HG03520 (cell line): ENCODE data around the gene THSD4.
"Not testable (repeated sequence)": the region's sequence is repeated elsewhere in the genome, so short reads cannot be mapped to it uniquely, and the experiment has no call there.

Source experiments
- ATAC-seq: cut with Tn5 transposase; IDR thresholded peaks from one replicate; pipeline ENCODE4 v1.9.1; 2021; ENCODE audit warnings: mild to moderate bottlenecking, moderate library complexity; ENCODE audit not compliant: unreplicated experiment

The THSD4 gene

DNA sequence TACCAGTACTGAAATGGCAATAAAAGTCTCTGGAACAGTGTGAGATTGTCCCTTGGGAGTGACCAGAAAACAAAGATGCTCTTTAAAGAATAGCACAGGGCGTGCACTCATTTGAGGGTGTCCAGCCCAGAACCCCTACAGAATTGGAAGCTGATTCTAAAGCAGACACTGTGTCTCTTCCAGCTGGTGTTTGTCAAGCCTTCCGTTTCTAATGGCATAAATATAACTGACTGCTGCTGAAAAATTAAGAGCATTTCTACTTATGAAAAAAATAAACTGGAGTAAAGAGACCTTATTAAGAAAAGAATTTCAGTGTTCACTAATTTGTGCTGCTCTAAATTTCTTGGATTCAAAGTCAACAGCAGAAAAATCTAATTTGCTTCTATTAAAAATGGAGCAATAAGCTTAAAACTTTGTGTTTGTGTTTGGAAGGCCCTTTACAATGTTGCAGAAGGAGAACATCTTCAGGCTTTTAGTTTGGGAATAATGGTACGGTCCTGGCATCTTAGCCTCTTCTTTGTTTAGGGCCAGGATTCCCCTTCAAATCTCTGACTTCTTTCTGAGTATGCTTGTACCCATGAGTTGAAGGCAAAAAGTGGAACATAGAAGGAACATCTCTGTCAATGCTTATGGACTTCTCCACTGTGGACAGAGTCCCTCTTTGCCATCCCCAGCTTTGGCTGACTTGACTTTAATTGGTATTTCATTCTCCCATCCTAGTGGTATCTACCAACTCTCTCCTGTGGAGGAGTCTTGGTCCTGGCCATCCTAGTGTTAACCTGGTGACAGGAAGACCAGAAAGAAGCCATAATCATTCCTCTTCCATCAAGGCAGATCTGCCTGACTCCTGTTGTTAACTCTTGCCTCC, 65.9 kb downstream of the THSD4 start:
- ATAC-seq: no peak

DNA sequence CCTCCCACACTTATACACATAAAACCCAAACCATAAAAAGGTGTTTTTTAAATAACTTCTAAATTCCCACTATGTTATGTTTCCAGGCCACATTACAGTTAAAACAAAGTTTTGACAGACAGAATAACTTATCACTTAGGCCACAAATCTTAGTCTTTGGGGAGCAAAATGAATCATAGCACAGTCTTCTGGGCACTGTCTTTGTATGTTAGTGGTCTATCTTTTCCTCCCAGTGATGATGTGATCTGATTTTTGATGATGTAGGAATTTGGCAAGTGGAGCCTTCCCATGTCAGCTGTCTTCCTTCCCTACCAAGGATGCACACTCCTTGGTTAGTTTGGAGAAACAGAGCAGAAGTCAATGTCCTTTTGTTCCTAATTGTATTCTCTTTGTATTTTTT, 67.3 kb downstream of the THSD4 start:
- ATAC-seq: no peak

- ATAC-seq: no peak
These were observed 67.8 kb downstream of the THSD4 start for GRCh38 chr15:71183063-71183462.

- no peak for ATAC-seq
These were observed 70.4 kb downstream of the THSD4 start for GRCh38 chr15:71185706-71186105.

GRCh38 chr15:71186267-71186666, 71.0 kb downstream of the THSD4 start:
- no peak for ATAC-seq

- no peak for ATAC-seq
These were observed 71.8 kb downstream of the THSD4 start for GRCh38 chr15:71187078-71187477.

GRCh38 chr15:71187526-71187925, 72.3 kb downstream of the THSD4 start:
- ATAC-seq: no peak

GRCh38 chr15:71189718-71190117, 74.4 kb downstream of the THSD4 start:
- ATAC-seq: no peak

DNA sequence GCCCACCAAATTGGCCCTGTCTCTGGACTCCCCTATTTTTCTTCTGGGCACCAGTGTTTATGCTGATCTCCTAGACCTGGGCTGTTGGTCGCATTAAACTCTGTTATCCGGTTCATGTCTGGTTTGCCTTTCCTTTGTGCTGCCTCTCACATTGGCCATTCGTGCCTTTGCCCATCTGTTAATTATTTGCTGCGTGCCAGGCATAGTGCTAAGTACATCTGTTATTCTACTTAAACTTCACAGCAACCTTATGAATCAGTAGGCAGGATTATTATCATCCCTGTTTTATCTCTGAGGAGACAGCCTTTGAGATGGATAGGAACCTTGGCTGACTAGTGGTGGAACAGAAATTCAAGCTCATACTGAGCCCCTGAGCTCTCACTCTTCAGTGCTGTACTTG, 76.0 kb downstream of the THSD4 start:
- no peak for ATAC-seq

DNA sequence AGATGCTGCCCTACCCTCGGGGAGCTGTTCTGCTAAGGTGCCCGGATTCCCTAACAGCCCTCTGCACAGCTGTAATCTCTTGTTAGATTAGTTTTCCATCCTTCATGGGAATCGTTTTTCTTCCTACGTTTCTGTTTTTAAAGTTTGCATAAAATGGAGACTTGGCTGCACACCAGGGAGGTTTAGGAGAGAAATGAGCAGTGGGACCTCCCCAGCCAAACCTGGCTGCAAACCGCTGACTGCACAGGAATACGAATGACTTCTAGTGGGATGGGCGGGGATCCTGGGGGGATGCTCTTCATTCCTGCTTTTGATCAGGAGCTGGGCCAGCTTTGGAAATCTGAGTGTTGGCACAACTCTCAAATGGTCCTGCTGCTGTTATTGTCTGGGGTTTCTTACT, 77.5 kb downstream of the THSD4 start:
- ATAC-seq: no peak

DNA sequence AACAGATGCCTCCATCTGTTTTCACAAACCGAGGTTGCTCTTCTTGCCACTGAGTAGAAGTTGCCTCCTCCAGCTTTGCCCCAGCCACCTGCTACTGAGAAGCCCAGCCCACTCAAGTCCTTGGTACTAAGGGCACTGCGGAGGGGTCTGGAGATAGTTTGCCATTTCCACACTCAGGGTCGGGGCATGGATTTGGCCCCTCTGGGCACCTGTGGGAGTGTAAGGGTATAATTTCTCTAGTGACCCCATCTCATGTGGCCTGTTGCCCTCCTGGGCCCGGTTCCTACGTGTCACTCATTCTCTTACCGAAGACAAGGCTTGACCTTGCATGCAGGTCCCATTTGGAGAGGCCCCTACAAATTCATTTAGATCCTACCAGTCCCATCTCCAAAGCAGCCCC, 79.0 kb downstream of the THSD4 start:
- no peak for ATAC-seq

DNA sequence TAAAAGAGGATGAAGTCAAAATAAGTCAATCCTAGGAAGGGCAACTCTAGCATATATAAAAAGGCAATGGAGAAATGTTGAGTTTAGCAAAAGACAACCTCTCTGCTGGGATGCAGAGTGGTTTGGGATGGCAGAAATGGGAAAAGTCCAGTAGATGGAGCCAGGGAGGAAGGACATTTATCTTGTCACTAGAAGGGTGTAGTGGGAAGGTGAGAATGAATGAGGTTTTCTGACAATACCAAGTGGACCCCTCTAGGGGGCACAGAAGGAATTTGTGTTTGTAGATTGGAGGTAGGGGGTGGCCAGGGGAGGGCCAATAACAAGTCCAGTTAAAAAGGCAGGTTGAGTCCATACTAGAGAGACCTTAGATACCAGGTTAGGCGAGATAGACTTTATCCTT, 80.0 kb downstream of the THSD4 start:
- ATAC-seq: no peak

DNA sequence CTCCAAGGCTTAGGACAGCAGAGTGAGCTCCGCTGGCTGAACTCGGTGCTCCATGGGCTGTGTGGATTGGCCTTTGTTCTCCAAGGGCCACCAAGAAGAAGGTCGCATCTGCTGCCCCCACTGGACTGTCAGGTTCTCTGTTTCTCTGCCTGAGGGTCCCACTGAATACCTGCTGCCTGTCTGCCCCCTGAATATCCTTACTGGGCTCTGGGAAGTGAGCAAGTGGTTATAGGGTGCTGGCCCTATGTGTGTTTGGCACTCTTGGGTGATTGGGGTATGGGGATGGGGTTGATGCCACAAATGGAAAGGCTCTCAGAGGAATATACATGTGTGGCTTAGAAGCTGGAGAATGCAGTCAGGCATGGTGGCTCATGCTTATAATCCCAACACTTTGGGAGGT, 82.3 kb downstream of the THSD4 start:
- no peak for ATAC-seq

DNA sequence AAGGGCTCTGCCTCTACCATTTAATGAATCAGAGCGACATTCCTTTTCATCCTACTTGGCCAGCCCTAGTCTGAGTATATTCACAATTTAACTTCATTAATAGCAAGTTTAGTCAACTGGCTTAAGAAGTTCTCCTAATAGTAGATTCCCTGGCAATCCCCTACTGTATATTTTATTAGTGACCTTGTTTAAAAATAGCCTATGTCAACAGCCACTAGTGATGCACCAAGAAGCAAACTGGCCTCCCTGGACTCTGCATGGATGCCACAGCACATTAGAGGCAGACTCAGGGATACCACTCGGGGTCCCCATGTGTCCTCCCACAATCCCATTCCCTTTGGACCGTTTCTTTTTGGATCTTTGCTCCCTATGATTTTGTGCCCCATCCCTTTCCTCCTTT, 83.6 kb downstream of the THSD4 start:
- no peak for ATAC-seq

DNA sequence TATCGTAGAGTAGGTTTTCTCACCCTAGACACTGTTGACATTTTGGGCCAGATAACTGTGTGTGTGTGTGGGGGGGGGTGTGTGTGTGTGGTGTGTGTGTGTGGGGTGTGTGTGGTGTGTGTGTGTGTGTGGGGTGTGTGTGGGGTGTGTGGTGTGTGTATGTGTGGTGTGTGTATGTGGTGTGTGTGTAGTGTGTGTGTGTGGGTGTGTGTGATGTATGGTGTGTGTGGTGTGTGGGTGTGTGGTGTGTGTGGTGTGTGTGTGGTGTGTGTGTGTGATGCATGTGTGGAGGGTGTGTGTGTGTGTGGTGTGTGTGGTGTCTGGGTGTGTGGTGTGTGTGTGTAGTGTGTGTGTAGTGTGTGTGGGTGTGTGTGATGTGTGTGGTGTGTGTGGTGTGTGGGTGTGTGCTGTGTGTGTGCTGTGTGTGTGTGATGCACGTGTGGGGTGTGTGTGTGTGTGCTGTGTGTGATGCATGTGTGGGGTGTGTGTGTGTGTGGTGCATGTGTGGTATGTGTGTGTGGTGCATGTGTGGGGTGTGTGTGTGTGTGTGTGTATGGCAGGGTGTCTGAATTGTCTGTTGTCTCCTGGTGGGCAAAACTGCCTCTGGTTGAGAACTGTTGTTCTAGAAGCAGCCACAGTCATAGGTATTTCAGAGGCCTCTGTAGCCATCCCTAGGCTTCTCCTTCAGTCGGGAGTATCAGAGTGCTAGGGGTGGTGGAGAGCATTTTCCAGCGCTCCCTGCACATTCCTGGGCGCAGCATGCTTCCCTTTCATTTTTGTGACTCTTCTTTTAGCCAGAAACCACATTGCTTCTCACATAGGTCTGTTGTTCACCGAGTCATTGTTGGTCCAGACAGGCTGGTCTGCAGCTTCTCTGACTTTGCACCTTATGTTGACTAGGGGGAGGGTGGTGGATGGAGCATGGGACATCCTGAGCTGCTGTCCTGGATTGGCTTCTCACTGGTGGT, 84.4 kb downstream of the THSD4 start:
- ATAC-seq: no peak

- no peak for ATAC-seq
These were observed 86.2 kb downstream of the THSD4 start for GRCh38 chr15:71201477-71201876.

DNA sequence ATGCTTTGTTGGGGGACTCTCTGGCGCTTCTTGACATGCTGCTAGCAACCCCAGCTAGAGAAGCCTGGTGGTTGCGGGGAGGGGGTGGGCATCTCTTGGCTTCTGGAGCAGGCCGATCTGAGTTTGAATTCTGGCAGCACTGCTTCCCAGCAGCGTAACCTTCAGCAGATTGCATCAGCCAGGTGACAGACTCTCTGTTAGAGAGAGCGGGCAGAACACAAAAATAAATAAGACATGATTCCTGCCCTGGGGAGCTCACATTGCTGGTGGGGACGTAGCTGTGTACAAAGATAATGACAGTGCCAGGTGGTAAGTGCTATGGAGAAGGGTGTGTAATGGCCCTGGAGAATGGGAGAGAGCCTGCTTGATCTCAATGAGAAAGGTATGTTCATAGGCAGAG, 87.4 kb downstream of the THSD4 start:
- ATAC-seq: no peak

GRCh38 chr15:71203586-71204474, 88.6 kb downstream of the THSD4 start:
- no peak for ATAC-seq

- no peak for ATAC-seq
These were observed 91.9 kb downstream of the THSD4 start for GRCh38 chr15:71207141-71207540.

DNA sequence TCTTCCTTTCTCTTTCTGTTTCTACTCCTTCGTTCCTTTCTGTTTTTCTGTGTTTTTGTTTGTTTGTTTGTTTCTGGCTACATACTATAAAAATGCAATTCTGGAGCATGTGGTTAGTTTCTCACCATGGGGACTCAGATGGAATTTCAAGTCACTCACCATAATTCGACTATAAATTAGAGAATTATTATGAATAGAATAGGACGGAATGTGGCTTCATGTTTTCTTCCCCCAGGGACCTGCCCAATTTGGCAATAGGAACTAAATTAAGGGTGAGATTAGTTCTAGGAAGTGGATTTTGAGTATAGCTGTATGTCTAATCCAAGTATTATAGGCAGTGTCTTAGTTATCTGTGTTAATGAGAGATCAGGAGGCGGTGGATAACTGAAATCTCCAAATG, 96.9 kb downstream of the THSD4 start:
- no peak for ATAC-seq

- ATAC-seq: not testable (repeated sequence)
These were observed 98.7 kb downstream of the THSD4 start for GRCh38 chr15:71213943-71214342.
